HG02938 (cell line): Measurements from ENCODE around the gene SOX8.
"Not testable (repeated sequence)": the region's sequence is repeated elsewhere in the genome, so short reads cannot be mapped to it uniquely, and the experiment has no call there.

ENCODE experiments used
- ATAC-seq: cut with Tn5 transposase; IDR thresholded peaks from one replicate; pipeline ENCODE4 v1.9.1; 2021; ENCODE audit warnings: mild to moderate bottlenecking, moderate library complexity; ENCODE audit not compliant: unreplicated experiment

Gene SOX8

DNA sequence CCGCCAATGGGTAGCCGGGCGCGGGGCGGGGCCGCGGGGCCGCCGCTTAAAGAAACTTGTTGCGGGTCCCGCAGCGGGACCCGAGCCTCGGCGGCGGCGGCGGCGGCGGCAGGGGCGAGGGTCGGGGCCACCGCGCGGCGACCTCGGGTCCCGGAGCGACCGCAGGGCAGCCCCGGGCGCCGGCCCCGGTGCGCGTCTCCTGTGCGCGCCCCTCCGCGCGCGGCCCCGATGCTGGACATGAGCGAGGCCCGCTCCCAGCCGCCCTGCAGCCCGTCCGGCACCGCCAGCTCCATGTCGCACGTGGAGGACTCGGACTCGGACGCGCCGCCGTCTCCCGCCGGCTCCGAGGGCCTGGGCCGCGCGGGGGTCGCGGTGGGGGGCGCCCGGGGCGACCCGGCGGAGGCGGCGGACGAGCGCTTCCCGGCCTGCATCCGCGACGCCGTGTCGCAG is at the start of gene SOX8:
Gene SOX8 (plus strand): TSS at position 76 of the 450 bp plus-strand sequence. CDS start 153 bp downstream, at position 229.
- ATAC-seq, result no peak

DNA sequence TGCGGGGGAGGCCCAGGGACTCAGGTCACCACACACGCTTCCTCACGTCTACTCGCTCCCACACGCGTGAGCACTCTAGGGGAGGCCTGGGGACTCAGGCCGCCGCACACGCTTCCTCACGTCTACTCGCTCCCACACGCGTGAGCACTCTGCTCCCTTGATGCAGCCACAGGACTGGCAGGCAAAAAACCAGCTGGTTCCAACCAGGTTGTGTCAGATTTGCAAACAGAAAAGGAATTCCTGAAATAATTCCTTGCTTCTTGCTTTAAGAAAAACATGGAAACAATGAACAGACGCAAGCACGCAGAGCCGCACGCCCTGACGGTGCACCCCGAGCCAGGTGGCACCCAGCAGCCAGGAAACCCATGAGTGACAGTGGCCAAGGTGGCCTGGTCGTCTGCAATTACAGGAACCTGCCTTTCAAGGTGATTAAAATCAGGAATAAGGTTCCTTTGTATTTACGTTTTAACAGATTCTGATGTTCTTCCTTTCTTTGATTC is 48.7 kb upstream of the SOX8 start:
- ATAC-seq, result no peak

DNA sequence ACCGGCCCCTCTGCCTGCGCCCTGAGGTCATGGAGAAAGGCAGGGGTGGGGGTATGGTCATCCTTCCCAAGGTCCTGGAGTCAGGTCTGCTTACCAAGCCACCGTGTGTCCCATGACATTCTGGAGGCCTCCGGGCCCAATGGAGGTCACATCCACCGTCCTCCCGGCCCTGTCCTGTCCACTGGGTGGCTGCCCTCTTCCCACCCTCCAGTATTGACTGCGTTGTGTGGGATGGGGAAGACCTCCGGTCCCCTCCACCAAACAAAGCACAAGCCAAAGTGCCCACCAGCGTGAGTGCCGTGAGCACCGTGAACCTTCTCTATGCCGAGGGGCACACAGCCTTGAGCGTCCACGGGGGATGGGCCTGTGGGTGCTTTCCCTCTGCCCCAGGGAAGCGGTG is 48.0 kb upstream of the SOX8 start:
- no peak for ATAC-seq

DNA sequence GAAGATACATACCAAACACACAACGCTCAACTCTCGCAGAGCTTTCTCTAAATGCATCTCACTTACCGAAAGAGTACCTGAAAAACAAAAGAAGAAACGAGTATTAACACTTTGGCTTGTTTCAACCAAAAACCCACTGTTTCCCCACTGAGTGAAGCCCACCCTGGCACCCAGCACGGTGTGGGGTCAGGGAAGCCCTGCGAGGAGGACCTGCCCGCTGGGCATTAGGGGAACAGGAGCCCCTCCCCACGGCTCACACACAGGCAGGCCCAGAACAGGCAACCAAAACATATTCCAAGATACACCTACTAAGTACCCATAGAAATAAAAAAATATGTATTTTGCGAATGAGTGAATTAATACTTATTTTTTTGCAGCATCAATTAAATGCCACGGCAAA is 47.4 kb upstream of the SOX8 start:
- ATAC-seq, result no peak

DNA sequence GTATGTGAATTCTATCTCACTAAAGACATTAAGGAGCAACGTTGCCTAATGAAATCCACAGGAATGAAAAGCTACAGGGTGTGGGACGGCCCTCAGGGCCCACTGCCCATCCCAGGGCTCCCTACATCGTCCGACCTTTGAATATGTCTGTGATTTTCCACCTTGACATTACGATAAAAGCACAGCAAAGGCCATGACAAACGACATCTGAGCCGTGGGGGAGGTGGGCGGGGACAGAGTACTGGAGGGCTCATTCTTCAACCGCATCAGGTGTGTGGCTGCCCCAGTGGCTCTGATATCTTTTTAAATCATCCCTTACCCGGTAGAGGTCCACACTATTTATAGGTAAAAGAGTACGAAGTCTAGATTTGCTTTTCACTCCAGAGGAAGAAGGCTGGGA is 45.9 kb upstream of the SOX8 start:
- no peak for ATAC-seq

DNA sequence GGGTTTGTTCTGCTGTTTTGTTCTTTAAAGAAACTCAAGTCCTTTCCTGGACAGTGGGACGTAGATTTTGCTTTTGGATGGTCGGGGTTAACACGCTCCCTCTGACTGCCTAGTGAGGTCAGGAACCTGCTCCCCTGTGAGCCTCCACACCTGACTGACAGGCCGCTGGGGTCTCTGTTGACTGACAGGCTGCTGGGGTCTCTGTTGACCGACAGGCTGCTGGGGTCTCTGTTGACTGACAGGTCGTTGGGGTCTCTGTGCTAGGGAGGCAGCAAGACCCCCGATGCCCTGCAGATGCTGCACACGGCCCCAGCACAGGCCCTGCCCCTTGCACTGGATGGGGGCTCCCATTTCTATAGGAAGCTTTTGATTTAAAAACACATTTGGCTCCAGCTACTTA is 44.3 kb upstream of the SOX8 start:
- ATAC-seq, result no peak

DNA sequence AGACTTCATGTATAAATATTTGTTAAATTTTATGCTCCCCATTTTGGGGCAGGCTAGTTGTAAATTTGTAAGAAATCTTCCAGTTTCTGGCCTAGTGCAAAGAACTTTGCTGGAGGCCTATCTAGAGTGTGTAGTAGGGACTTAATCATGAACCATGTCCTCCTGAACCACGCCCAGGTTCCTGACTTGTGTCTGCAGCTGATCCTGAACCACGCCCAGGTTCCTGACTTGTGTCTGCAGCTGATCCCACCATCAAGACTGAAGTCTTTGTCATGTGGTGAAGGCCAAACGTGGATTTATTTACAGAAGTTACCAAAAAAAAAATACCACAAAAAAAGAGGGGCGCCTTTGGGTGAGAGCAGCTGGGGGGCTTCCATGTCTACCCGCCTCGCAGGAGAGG is 43.8 kb upstream of the SOX8 start:
- ATAC-seq, result no peak

DNA sequence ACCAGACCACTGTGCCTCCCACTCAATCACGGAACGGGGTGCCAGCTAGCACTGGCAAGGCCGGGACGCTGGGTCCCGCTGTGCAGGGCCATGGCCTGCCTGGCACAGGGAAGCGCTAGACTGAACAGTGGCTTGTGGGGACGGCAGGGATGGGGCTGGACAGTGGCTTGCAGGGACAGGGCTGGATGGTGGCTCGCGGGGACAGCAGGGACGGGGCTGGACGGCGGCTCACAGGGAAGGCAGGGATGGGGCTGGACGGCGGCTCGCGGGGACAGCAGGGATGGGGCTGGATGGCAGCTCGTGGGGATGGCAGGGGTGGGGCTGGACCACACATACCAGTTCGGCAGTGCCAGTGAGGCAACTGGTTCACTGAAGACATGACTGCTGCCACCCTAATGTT is 43.4 kb upstream of the SOX8 start:
- ATAC-seq, result no peak

DNA sequence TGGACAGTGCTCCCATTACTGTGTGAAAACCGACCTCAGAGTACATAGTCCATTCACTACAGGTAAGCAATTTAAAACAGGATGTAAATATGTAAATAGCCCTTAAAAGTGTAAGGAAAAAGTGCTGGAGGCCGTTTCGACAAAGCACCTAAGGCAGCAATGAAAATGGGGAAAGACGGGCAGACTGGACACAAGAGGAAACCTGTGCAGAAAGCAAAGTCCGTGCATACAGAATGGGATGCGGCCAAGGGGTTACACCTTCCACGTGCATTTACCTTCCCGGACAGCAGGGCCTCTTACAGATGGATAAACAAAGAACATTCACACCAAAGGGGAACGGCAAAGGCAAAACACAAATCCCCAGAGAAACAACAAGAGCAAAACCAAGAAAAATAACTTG is 42.8 kb upstream of the SOX8 start:
- no peak for ATAC-seq

DNA sequence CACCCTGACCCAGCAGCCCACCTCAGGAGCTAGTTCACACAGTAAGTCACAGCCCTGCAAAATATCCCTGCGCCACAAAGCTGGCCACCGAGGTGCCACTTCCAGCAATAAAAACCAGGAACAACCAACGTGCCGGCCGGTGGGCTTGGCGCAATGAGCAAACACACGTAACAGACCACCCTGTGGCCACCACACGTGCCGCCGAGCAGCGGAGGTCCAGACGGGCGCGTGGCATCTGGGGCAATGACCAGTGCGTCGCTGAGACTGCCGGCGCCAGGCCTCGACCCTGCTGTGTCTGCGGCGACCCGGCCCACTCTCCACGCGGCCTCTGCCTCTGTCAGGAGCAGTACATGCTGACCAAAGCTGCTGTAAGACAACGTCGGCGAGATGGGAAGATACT is 42.3 kb upstream of the SOX8 start:
- ATAC-seq, result no peak

DNA sequence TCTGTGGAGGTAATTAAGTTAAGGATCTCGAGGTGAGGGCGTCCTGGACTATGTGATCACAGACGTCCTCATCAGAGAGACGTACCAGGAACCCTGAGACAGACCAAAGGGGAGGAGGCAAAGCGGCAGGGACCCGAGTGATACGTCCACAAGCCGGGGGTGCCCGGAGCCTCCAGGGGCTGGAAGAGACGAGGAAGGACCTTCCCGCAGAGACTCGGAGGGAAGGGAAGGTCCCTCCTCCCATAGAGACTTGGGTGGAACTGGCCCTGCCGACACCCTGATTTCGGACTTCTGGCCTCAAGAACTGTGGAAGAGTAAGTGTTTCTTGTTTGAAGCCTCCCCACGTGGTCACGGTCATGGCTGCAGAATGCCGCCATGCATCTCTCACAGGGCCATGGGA is 41.6 kb upstream of the SOX8 start:
- ATAC-seq, result no peak

DNA sequence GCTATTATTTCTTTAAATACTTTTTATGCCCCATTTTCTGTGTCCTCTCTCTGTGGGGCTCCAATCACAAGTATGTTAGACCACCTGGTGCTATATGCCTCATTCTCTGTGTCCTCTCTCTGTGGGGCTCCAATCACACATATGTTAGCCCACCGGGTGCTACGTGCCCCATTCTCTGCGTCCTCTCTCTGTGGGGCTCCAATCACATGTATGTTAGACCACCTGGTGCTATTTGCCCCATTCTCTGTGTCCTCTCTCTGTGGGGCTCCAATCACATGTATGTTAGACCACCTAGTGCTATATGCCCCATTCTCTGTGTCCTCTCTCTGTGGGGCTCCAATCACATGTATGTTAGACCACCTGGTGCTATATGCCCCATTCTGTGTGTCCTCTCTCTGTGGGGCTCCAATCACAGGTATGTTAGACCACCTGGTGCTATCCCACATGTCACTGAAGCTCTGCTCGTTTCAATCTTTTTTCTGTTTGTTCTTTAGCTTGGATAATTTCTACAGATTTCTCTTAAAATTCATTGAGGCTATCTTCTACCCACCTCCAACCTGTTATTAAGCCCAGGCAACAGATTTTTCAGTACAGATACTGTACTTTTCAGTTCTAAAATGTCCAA is 39.0 kb upstream of the SOX8 start:
- ATAC-seq, result no peak

DNA sequence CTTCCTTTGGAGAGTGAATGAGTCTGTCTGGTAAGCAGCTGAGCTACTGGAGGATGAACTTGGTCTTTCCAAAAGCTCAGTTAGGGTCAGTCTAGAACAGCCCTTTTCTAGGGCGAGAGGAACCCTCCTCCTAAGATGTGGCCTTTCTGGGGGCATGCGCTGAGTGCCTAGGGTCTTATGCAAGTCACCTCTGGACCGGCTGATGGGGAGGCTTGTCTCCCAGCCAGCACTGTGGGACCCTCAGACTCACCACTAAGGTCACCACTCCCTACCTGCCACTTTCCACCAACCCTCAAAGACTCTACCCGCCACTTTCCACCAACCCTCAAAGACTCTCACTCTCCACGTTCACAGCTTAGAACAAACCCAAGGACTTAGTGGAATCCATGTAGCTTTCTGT is 37.6 kb upstream of the SOX8 start:
- ATAC-seq, result no peak

DNA sequence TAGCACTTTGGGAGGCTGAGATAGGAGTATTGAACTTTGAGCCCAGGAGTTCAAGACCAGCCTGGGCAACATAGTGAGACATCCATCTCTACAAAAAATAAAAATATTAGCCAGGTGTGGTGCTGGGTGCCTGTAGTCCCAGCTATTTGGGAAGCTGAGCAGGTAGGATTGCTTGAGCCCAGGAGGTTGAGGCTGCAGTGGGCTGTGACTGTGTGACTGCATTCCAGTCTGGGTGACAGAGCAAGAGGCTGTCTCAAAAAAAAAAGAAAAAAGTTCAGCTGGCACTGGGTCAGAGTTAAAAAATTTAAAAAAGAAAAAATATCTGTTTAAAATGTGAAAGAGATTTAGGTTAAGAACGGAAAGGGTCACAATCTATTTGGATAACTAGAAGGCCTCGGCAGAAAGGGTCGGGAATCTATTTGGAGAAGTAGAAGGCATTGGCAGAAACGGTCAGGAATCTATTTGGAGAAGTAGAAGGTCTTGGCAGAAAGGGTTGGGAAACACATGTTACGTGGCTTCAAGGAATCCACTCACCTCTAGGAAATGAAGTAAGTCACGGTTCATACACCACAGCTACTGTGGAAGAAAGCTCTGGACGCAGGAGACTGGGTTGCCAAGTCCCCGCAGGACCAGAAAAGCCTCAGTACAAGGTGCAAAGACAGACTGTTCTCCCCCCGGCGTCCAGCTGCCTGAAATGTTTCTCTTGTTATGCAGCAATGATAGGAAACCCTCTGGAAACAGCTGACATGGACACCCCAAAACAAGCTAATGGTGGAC is 36.1 kb upstream of the SOX8 start:
- no peak for ATAC-seq

DNA sequence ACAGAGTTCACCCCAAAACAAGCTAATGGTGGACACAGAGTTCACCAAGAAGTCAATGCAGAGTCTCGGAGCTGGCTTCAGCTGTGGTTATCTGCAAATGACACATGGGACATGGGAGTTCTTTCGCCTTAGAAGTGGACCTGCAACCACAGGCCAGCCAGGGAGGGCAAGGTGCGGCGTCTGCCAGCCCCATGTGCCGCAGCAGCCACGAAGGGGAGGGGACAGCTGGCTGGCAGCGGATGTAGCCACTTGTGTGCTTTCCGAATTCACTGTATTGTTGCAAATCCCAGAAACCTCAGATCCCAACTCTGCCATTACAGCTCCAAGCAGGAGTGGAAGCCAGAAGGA is 35.5 kb upstream of the SOX8 start:
- ATAC-seq, result no peak

DNA sequence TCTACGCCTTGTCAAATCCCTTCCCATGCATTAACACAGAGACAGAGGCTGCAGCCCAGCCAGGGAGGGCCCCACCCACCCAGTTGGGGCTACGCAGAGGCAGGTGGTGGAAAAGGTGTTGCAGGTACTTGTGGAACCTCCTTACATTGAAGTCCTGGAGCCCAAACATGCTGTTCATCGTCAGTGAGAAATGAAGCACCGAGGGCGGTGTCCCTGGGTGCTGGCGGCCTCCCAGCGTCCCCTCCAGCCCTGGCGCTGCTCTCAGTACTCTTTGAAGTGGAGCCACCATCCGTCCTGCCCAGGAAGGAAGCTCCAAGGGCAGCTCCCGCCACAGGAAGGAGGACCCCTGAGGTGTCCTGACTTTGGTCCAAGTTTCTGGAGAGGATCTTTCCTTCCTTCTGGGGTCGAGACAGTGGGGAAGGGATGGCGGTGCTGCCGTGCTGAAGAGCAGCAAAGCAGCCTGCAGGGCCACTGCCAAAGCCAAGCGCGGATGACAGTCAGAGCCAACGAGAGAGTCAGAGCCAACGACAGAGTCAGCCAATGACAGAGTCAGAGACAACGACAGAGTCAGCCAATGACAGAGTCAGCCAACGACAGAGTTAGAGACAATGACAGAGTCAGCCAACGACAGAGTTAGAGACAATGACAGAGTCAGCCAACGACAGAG is 34.2 kb upstream of the SOX8 start:
- no peak for ATAC-seq

DNA sequence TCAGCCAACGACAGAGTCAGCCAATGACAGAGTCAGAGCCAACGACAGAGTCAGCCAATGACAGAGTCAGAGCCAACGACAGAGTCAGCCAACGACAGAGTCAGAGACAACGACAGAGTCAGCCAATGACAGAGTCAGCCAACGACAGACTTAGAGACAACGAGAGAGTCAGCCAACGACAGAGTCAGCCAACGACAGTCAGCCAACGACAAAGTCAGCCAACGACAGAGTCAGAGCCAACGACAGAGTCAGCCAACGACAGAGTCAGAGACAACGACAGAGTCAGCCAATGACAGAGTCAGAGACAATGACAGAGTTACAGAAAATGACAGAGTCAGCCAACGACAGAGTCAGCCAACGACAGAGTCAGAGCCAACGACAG is 33.7 kb upstream of the SOX8 start:
- not testable (repeated sequence) for ATAC-seq

DNA sequence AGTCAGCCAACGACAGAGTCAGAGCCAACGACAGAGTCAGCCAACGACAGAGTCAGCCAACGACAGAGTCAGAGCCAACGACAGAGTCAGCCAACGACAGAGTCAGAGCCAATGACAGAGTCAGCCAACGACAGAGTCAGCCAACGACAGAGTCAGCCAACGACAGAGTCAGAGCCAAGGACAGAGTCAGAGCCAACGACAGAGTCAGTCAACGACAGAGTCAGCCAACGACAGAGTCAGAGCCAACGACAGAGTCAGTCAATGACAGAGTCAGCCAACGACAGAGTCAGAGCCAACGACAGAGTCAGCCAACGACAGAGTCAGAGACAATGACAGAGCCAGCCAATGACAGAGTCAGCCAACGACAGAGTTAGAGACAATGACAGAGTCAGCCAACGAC is 32.8 kb upstream of the SOX8 start:
- ATAC-seq, result not testable (repeated sequence)

DNA sequence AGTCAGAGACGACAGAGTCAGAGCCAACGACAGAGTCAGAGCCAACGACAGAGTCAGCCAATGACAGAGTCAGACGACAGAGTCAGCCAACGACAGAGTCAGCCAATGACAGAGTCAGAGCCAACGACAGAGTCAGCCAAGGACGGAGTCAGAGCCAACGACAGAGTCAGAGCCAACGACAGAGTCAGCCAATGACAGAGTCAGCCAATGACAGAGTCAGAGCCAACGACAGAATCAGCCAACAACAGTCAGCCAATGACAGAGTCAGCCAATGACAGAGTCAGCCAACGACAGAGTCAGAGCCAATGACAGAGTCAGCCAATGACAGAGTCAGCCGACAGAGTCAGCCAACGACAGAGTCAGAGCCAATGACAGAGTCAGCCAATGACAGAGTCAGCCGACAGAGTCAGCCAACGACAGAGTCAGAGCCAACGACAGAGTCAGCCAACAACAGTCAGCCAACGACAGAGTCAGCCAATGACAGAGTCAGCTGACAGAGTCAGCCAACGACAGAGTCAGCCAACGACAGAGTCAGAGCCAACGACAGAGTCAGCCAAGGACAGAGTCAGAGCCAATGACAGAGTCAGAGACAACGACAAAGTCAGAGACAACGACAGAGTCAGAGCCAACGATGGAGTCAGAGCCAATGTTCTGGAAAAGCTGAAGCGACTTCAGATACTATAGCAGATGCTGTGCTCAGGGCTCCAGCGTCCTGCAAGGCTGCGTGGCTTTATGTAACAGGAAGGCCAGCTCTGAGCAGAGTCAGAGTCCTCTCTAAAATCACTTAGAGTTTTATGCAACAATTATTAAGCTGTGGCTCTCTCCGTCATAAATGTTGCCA is 30.6 kb upstream of the SOX8 start:
- not testable (repeated sequence) for ATAC-seq

DNA sequence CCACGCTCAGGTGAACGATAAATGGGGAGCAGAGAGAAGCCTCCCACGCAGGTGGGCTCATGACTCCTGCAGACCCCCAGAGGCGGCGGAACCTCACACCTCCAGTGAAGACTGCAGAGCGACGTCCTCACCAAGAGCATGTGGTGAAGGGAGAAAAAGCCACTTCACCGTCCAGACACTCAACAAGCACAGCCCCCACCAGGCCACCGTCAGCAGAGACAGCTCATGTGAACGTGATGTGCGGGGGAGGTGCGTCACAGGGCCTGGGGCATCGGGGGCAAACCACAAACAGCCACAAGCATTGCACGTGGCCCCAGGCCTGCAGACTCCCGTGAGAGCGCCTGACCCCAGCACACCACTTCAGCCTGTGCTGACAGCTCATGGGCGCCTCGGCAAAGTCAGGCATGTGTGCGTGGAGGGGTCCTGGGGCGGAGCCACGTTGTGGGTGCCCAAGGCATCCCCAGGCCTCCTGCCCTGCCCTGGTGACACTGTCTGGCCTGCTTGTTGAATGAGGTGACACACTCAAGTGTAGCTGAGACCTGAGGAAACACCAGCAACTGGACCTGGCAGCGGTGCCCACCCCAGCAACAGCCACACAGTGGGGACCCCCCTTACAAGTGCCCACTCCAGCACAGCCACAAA is 29.8 kb upstream of the SOX8 start:
- no peak for ATAC-seq

DNA sequence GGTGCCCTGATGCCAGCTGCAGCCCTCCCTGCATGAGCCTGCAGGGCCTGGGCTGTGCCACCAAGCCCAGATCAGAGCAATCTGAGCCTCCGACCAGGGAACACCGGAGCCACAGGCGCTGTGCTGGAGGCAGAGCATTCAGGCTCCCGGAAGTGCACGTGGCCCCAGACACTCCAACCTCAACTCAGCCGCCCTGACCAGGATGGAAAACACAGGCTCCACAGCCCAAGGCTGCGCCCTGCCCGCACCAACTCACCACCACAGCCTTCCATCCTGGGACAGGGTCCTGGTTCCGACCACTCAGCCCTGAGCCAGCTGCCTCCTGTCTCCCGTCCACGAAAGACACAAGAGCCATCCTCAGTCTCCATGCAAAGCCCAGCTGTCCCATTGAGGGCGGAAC is 29.2 kb upstream of the SOX8 start:
- ATAC-seq, result no peak
